ENCODE results near the gene MACROD2.
A peak's percentile ranks its signal among the peaks of the same experiment; 100 is the strongest.
"Not testable (repeated sequence)": the region's sequence is repeated elsewhere in the genome, so short reads cannot be mapped to it uniquely, and the experiment has no call there.

MACROD2 gene

DNA sequence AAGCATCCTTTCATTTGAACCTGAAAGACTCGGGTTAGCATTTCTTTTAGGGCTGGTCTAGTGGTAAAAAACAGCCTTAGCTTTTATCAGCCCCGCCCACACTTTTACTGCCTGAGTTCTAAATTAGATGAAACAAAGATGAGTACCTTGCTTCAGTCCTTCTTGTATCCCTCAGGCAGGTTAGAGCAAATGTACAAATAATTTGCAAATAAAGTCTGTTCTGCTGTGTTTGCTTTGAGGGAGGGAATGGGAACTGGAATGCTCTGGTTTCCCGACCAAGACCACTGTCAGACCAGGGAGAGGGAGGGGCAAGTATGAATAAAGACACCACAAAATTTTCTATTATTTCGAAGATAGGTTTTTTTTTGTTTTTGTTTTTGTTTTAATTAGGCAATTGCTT lies 427.6 kb downstream of the MACROD2 start:
- no peak for DNase-seq

- no peak for DNase-seq
These were observed 436.3 kb downstream of the MACROD2 start for GRCh38 chr20:14431568-14431967.

DNA sequence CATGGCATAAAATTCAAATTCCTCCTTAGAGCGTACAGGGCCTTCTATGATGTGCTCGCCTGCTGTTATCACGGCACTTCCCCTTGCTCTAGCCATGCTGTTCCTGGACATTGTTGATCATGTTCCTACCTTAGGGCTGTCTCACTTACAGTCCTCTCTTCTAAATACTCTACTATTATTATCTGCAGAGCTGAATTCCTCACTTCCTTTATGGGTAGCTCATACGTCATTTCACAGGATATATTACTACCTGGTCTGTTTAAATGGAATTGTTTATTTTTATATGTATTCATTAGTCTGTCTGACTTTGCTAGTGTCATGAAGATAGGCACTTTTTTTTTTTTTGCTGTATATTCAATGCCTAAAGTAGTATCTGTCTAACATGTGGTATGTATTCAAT lies 436.8 kb downstream of the MACROD2 start:
- DNase-seq: no peak

GRCh38 chr20:14432597-14432996 lies 437.3 kb downstream of the MACROD2 start:
- no peak for DNase-seq

DNA sequence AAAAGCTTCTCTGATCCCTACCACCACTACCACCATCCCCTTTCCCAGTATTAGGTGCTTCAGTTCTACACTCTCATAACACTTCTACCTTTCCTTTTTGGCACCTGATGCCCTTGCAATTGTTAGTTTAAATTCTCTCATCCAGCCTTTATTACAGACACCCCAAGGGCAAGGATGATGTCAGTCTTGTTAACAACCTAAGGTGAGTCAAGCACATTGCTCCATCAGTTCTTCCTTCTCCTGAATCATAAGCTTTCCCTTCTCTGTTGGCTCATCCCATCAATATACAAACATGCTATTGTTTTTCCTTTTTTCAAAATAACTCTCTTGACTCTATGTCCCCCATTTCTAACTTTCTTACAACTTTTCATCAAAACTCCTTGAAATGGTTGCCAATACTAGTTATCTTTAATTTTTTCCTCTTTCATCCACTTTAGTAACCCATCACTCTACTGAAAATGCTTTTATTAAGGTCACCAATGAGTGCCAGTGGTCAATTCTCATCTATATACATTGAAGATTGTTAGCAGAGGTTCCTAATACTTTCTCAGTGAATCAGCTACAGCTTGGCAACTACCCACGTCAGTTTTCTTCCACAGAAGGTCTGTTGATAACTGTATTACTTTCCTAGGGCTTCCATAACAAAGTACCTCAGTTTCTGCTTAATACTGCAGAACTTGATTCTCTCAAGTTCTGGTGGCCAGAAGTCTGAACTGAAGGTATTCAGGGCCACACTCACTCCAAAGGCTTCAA lies 439.2 kb downstream of the MACROD2 start:
- no peak for DNase-seq

DNA sequence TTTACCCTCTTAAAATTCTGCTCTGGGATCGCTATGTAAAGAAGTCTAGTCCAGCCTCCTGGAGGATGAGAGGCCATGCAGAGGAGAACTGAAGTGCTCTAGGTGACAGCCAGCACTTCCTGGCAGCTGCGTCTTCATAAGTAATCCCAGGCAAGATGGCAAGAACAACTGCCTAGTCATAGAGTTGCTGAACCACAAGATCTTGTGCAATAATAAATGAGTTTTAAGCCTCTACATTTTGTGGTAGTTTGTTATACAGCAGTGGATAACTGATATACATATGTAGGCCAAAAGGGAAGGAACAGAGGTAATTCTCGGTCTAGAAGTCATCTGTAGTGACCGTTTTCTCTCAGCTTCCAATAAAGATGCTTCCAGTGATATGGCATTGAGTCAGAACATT lies 445.9 kb downstream of the MACROD2 start:
- no peak for DNase-seq

- no peak for DNase-seq
These were observed 448.8 kb downstream of the MACROD2 start for GRCh38 chr20:14444106-14444505.

DNA sequence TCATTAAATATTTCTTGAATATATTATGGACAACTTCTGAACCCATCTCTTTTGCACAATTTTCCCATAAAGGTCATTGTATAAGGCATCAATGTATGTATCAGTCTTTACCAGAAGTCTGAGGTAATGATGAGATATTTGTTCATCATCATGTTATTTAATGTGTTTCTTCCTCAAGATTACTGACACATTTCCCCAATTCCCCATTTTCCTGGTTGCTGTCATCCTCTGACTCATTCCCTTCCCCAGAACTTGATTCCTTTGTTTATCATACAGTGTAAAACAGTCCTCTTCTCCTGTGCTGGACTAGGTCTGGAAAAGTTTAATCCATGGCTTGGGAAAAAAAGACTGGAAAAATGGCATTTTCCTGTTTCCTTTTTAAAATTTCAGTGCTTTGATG lies 450.0 kb downstream of the MACROD2 start:
- no peak for DNase-seq

DNA sequence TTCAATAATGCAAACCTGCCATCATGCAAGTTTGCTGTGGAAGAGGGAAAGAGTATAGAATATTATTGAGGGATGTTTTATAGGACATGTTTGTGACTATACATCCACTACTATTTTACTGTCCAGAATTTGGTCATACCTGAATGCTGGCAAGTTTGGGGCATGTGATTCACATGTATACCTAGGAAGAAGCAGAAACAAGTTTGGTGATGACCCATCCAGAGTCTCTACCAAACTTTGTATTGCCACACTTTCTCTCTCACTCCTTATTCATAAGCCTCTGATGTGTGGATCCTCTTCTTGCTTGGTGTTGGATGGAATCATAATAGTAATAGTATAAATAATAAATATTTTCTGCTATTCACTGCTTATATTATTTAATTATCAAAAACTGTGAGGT lies 450.6 kb downstream of the MACROD2 start:
- no peak for DNase-seq

DNA sequence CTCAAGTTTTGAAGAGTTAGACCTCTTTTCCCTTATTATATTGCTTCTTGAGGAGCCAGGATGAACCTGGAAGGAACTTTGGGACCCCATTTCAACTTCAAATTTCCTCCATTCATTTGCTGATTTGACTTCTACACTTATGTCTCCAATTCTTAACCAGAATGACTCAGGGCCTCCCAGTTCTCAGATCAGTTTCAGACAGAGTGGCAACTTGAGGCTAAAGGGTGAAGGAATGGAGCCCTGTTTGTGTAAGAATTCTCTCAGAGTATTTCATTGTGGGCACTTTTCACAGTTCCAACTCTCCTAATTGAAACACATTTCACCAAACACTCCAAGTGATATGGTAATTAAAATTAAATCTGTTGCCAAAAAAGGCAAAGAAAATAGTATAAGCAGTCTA lies 451.1 kb downstream of the MACROD2 start:
- no peak for DNase-seq

DNA sequence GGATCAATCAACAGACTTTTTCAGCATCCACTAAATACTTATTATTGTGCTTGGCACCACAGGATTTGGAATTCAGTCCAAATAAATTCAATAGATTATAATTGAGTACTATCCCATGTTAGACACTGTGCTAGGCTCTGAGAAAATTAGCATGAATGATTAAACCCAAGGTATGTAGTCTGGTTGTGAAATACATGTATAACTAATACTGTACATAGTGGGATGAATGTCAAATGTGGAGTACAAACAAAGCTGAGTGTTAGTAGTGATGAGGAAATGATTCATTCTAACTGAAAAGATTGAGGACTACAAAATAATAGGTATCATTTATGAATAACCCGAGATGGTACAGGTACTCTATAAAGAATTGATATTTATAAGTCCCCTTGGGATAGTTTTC lies 454.0 kb downstream of the MACROD2 start:
- no peak for DNase-seq

DNA sequence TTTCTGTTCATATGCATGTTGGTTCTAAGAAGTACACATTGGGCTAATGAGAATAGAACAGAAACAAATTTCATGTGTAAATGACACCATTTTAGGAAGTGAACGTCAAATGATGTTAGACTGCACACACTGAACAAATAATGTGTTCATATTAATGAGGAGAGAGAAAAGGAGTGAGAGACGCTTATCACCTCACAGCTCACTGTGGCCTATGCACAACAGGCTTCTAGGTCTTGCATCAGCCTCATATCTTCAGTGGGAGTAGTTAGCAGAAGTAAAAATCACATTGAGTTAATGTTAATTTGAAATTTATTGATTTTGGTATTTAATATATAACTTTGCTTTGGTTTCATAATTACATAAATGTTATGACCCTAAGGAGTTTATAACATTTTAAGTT lies 454.9 kb downstream of the MACROD2 start:
- DNase-seq: no peak

GRCh38 chr20:14451458-14451857 lies 456.1 kb downstream of the MACROD2 start:
- no peak for DNase-seq

DNA sequence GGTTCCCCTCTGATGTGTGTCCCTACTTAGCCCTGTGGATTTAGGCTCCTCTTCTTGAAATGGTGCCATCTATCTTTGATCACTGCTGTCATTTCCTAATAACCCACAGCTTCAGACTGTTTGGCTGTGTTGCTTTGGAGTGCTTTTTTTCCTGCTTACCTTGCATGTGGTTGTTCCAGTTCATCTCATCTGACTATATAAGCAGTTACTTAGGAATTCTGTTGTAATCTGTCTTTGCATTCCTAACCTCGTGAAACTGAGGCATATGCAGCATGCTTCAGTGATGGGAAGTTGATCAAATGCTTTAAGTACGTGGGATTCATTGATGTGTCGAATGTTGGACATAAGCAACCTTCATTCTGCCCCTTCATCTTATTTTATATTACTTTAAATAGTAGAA lies 457.9 kb downstream of the MACROD2 start:
- DNase-seq: no peak

DNA sequence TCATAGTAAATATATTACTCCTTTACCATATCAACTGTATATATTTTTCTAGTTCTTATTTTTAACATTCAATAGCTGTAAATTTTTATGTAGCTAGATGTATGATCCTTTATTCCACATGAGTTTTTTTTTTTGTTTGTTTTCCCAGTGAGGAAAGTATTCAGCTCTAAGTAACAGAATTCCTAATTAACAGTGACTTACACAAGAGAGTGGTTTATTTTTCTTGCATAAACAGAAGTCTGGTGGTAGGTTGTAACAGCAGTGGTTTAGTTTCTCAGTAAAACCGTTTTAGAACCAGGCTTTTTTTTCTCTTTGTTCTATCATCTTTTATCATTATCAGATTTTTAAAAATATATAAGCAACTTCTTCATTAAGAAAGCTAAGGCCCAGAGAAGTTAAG lies 459.0 kb downstream of the MACROD2 start:
- no peak for DNase-seq

DNA sequence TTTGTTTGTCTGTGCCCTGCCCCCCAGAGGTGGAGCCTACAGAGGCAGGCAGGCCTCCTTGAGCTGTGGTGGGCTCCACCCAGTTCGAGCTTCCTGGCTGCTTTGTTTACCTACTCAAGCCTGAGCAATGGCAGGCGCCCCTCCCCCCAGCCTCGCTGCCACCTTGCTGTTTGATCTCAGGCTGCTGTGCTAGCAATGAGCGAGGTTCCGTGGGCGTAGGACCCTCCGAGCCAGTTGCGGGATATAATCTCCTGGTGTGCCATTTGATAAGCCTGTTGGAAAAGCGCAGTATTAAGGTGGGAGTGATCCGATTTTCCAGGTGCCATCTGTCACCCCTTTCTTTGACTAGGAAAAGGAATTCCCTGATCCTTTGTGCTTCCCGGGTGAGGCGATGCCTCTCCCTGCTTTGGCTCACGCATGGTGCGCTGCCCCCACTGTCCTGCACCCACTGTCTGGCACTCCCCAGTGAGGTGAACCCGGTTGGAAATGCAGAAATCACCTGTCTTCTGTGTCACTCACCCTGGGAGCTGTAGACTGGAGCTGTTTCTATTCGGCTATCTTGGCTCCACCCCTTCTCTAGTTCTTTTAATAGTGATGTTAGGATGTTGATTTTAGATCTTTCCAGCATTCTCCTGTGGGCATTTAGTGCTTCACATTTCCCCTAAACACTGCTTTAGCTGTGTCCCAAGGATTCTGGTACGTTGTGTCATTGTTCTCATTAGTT lies 471.9 kb downstream of the MACROD2 start:
- not testable (repeated sequence) for DNase-seq

DNA sequence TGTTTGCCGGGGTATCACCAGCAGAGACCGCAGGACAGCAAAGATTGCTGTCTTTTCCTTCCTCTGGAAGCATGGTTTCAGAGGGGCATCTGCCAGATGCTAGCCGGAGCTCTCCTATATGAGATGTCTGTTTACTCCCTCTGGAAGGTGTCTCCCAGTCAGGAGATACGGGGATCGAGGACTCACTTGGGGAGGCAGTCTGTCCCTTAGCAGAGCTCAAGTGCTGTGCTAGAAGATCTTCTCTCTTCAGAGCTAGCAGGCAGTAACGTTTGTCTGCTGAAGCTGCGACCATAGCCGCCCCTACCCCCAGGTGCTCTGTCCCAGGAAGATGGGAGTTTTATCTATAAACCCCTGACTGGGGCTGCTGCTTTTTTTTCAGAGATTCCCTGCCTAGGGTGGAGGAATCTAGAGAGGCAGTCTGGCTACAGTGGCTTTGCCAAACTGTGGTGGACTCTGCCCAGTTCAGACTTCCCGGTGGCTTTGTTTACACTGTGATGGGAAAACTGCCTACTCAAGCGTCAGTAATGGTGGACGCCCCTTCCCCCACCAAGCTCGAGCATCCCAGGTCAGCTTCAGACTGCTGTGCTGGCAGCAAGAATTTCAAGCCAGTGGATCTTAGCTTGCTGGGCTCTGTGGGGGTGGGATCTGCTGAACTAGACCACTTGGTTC lies 475.0 kb downstream of the MACROD2 start:
- no peak for DNase-seq

GRCh38 chr20:14470977-14471661 lies 475.8 kb downstream of the MACROD2 start:
- peak; percentile 12 for DNase-seq

DNA sequence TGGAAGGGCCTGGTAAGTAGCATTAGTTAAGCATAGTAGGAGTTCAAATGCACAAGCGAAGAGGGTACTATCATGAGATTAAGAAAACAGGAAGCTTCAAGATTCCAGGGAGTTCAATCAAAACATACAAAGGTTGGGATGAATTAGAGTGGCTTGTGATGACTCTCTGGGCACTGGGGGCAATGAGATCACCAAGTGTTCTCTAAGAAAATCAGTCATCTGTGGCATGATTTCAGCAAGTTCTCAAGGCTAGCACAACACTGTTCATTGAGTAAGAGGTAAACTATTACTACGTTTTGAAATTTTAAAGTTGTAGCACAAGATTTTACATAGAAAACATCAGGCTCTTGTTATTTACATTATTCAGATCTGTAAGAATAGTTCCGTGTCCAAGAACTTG lies 481.8 kb downstream of the MACROD2 start:
- no peak for DNase-seq

DNA sequence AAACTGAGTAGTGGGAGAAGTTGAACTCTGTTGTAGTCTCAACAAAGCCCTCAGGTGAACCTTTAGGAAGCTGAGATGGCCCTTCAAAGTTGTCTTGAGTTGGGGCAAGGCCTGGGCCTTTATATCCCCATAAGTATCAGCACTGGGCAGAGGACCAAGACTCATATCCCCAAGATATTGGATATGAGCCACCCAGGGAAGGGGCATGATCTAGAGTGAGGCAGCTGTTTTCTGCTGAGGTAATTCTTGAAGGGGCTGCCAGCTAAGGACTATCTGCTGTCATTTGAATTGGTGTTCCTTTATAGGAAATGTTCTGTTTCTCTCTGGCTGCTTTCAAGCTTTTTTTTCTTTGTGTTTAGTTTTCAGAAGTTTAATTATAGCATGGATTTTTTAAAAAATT lies 482.8 kb downstream of the MACROD2 start:
- DNase-seq: no peak

GRCh38 chr20:14481863-14482262 lies 486.5 kb downstream of the MACROD2 start:
- no peak for DNase-seq

DNA sequence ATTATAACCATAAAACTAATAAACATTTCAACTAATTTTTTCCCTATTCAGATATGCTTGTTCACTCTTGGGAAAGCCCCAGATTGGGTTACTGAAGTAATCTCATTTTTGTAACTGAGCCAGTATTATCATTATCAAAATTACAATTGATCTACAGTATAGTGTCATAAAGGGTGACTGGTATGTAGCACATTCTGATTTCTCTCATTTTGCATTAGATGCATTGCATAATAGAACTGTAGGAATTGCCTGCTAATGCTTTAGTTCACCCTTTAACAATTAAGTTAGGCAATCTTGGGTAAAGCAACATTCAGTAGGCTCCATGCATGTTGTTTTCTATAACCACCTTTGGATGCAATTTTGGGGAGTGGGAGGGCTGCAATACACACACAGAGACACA lies 492.9 kb downstream of the MACROD2 start:
- no peak for DNase-seq

- DNase-seq: no peak
These were observed 493.6 kb downstream of the MACROD2 start for GRCh38 chr20:14488756-14489479.

Measured in NCI-H1436 treated with DMSO at 0.1 percent for 48 hours (cell line).